ENCODE measurements around the gene CGB2. TPM values are rescaled to one million over a fixed set of nuclear protein-coding genes. Genes with fewer than 3 reads are reported as not detected.

Gene CGB2
- total and polyA plus RNA-seq, 2 of the 4 experiments (the other 2 are of a cell fraction) = not detected

- H2BK120ac ChIP-seq (ENCODE audit: low read depth, low read length) = no peak overlapping the region
- H3K79me1 ChIP-seq (ENCODE audit: low read depth in 1 of 2, low read length in 2 of 2) = peaks cover 3 to 64% of the 10 kb centered on the region in 2 experiments
- no peak overlapping the region for H4K91ac ChIP-seq (ENCODE audit: insufficient read depth, low read depth, low read length)
- intact Hi-C loops (cut with micrococcal nuclease) = loop anchor here (10.0 kb wide), 1 partner anchor 207 kb away; no protein-coding TSS in a partner anchor
- H3K27me3 ChIP-seq (ENCODE audit: control insufficient read depth, insufficient read depth, low read length) = no peaks in the 10 kb centered on the region
- H2BK20ac ChIP-seq (ENCODE audit: low read depth, low read length) = no peak overlapping the region
- 0 out of 4 replicates have a peak overlapping the region, but pooled peaks of 1 of the 2 experiments have one; percentile 37 for H4K8ac ChIP-seq (ENCODE audit: low read depth in 2 of 2, low read length in 2 of 2)
- peak overlapping the region; percentile 53; the same call in 1 of the 2 replicates for H2AK5ac ChIP-seq (ENCODE audit: low read depth, low read length)
- WGBS, 2 experiments (ENCODE audit: extremely low coverage in 2 of 2, insufficient read length in 1 of 2) = 60% methylated on average over 3 of the region's 5 CpGs; no CpG with 5 or more reads in 1 of the 2 experiments
- no peak overlapping the region for H3K56ac ChIP-seq (ENCODE audit: extremely low read depth, insufficient read depth, low read length)
- no peak overlapping the region for H3K27ac ChIP-seq (ENCODE audit: insufficient read depth, low read length)
- H3K18ac ChIP-seq (ENCODE audit: low read depth, low read length) = no peak overlapping the region
- H3K4me2 ChIP-seq (ENCODE audit: low read depth, low read length) = no peak overlapping the region
- peaks cover 24% of the 10 kb centered on the region for H4K20me1 ChIP-seq (ENCODE audit: insufficient read depth, low read length)
- no peak overlapping the region for H2AFZ ChIP-seq (replicated peaks; ENCODE audit: low read length, poor library complexity)
- peaks cover 2% of the 10 kb centered on the region for H3K36me3 ChIP-seq (ENCODE audit: control insufficient read depth, insufficient read depth, low read length)
- no peak overlapping the region for H2BK15ac ChIP-seq (ENCODE audit: low read depth, low read length)
- no peak overlapping the region for H3K9ac ChIP-seq (ENCODE audit: low read depth, low read length)
- in situ Hi-C loops (cut with MboI; ENCODE audit: low sequenced_read_pairs) = no loop called here
- no peak overlapping the region for H3K23ac ChIP-seq (ENCODE audit: low read depth, low read length)
- no peak overlapping the region for H4K5ac ChIP-seq (ENCODE audit: low read depth, low read length)
- no peak overlapping the region for H2BK5ac ChIP-seq (ENCODE audit: low read depth, low read length, poor library complexity, severe bottlenecking)
- H2AK9ac ChIP-seq (replicated peaks; ENCODE audit: low read depth, low read length, poor library complexity) = no peak overlapping the region
- no peak overlapping the region for H3K4me3 ChIP-seq (ENCODE audit: insufficient read depth, low read depth, low read length)
- no peak overlapping the region for H3K4ac ChIP-seq (ENCODE audit: low read depth, low read length)
- H3K14ac ChIP-seq (replicated peaks; ENCODE audit: low read depth, low read length) = no peak overlapping the region
- DNase-seq = peak; percentile 45
- POLR2A ChIA-PET (ENCODE audit: unreplicated experiment) = no interaction called here
- no peaks in the 10 kb centered on the region for H3K9me3 ChIP-seq (ENCODE audit: control insufficient read depth, insufficient read depth, low read length)
- CTCF ChIA-PET = interaction anchor here (0.8 to 1.6 kb wide), 2 partner anchors 16 to 20 kb away, joined by 3 read pairs; no protein-coding TSS in a partner anchor
- no TSS peak for BruUV-seq (replicated peaks)
- H3K9me1 ChIP-seq (ENCODE audit: insufficient read depth, low read length) = no peaks in the 10 kb centered on the region
- dilution Hi-C loops (cut with HindIII; ENCODE audit: low sequenced_read_pairs, unreplicated experiment) = no loop called here
- TF ChIP-seq RAD21 (IDR thresholded peaks at IDR 0.05; ENCODE audit: low read length) = peak; percentile 45
- no peak for TF ChIP-seq MAFK (IDR thresholded peaks at IDR 0.05; ENCODE audit: low read depth, low read length)
- TF ChIP-seq, protein P1, sequence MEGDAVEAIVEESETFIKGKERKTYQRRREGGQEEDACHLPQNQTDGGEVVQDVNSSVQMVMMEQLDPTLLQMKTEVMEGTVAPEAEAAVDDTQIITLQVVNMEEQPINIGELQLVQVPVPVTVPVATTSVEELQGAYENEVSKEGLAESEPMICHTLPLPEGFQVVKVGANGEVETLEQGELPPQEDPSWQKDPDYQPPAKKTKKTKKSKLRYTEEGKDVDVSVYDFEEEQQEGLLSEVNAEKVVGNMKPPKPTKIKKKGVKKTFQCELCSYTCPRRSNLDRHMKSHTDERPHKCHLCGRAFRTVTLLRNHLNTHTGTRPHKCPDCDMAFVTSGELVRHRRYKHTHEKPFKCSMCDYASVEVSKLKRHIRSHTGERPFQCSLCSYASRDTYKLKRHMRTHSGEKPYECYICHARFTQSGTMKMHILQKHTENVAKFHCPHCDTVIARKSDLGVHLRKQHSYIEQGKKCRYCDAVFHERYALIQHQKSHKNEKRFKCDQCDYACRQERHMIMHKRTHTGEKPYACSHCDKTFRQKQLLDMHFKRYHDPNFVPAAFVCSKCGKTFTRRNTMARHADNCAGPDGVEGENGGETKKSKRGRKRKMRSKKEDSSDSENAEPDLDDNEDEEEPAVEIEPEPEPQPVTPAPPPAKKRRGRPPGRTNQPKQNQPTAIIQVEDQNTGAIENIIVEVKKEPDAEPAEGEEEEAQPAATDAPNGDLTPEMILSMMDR (conservative IDR thresholded peaks at IDR 0.05; ENCODE audit: low read depth, low read length) = peak; percentile 52
- TF ChIP-seq MAZ (IDR thresholded peaks at IDR 0.05; ENCODE audit: borderline replicate concordance, low read depth, low read length) = no peak
- TF ChIP-seq SMC3 (IDR thresholded peaks at IDR 0.05; ENCODE audit: low read depth, low read length) = peak; percentile 29; the same call in 1 of the 2 replicates
- peaks cover 2% of the 10 kb centered on the region; the same call in 1 of the 2 replicates for H3K4me1 ChIP-seq (ENCODE audit: control insufficient read depth, insufficient read depth, low read length)
- ATAC-seq (ENCODE audit: low read depth) = no peak
Observed at GRCh38 chr19:48997972-48998371, 33.7 kb upstream of the CGB2 start.

Measured in IMR-90 (cell line).